Measurements from ENCODE around the gene BEST4.

DNA sequence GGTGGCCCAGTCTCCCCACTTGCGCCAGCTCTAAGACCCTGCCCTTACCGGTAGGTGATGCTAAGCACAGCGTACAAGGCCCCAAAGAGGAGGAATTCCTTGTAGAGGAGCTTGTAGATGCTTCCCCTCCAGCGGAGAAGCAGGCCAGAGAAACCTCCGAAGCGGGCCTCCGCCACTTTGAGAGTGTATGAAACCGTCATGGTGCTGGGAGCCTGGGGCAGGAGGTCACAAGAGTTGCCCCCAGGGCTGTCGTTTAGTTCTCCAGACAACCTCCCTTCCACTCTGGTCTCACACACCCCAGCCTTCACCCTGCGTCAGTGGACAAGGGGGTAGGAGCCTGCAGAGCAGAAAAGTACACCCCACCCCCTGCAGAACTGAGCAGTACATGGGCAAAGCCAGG, 464 bp downstream of the BEST4 start:
- TF ChIP-seq, protein P1, sequence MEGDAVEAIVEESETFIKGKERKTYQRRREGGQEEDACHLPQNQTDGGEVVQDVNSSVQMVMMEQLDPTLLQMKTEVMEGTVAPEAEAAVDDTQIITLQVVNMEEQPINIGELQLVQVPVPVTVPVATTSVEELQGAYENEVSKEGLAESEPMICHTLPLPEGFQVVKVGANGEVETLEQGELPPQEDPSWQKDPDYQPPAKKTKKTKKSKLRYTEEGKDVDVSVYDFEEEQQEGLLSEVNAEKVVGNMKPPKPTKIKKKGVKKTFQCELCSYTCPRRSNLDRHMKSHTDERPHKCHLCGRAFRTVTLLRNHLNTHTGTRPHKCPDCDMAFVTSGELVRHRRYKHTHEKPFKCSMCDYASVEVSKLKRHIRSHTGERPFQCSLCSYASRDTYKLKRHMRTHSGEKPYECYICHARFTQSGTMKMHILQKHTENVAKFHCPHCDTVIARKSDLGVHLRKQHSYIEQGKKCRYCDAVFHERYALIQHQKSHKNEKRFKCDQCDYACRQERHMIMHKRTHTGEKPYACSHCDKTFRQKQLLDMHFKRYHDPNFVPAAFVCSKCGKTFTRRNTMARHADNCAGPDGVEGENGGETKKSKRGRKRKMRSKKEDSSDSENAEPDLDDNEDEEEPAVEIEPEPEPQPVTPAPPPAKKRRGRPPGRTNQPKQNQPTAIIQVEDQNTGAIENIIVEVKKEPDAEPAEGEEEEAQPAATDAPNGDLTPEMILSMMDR (IDR thresholded peaks at IDR 0.05; ENCODE audit: control extremely low read depth in 1 of 3, insufficient read depth in 1 of 3, low read depth in 1 of 3, low read length in 3 of 3), result no peak
- TF ChIP-seq, protein P2, sequence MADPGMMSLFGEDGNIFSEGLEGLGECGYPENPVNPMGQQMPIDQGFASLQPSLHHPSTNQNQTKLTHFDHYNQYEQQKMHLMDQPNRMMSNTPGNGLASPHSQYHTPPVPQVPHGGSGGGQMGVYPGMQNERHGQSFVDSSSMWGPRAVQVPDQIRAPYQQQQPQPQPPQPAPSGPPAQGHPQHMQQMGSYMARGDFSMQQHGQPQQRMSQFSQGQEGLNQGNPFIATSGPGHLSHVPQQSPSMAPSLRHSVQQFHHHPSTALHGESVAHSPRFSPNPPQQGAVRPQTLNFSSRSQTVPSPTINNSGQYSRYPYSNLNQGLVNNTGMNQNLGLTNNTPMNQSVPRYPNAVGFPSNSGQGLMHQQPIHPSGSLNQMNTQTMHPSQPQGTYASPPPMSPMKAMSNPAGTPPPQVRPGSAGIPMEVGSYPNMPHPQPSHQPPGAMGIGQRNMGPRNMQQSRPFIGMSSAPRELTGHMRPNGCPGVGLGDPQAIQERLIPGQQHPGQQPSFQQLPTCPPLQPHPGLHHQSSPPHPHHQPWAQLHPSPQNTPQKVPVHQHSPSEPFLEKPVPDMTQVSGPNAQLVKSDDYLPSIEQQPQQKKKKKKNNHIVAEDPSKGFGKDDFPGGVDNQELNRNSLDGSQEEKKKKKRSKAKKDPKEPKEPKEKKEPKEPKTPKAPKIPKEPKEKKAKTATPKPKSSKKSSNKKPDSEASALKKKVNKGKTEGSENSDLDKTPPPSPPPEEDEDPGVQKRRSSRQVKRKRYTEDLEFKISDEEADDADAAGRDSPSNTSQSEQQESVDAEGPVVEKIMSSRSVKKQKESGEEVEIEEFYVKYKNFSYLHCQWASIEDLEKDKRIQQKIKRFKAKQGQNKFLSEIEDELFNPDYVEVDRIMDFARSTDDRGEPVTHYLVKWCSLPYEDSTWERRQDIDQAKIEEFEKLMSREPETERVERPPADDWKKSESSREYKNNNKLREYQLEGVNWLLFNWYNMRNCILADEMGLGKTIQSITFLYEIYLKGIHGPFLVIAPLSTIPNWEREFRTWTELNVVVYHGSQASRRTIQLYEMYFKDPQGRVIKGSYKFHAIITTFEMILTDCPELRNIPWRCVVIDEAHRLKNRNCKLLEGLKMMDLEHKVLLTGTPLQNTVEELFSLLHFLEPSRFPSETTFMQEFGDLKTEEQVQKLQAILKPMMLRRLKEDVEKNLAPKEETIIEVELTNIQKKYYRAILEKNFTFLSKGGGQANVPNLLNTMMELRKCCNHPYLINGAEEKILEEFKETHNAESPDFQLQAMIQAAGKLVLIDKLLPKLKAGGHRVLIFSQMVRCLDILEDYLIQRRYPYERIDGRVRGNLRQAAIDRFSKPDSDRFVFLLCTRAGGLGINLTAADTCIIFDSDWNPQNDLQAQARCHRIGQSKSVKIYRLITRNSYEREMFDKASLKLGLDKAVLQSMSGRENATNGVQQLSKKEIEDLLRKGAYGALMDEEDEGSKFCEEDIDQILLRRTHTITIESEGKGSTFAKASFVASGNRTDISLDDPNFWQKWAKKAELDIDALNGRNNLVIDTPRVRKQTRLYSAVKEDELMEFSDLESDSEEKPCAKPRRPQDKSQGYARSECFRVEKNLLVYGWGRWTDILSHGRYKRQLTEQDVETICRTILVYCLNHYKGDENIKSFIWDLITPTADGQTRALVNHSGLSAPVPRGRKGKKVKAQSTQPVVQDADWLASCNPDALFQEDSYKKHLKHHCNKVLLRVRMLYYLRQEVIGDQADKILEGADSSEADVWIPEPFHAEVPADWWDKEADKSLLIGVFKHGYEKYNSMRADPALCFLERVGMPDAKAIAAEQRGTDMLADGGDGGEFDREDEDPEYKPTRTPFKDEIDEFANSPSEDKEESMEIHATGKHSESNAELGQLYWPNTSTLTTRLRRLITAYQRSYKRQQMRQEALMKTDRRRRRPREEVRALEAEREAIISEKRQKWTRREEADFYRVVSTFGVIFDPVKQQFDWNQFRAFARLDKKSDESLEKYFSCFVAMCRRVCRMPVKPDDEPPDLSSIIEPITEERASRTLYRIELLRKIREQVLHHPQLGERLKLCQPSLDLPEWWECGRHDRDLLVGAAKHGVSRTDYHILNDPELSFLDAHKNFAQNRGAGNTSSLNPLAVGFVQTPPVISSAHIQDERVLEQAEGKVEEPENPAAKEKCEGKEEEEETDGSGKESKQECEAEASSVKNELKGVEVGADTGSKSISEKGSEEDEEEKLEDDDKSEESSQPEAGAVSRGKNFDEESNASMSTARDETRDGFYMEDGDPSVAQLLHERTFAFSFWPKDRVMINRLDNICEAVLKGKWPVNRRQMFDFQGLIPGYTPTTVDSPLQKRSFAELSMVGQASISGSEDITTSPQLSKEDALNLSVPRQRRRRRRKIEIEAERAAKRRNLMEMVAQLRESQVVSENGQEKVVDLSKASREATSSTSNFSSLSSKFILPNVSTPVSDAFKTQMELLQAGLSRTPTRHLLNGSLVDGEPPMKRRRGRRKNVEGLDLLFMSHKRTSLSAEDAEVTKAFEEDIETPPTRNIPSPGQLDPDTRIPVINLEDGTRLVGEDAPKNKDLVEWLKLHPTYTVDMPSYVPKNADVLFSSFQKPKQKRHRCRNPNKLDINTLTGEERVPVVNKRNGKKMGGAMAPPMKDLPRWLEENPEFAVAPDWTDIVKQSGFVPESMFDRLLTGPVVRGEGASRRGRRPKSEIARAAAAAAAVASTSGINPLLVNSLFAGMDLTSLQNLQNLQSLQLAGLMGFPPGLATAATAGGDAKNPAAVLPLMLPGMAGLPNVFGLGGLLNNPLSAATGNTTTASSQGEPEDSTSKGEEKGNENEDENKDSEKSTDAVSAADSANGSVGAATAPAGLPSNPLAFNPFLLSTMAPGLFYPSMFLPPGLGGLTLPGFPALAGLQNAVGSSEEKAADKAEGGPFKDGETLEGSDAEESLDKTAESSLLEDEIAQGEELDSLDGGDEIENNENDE (IDR thresholded peaks at IDR 0.05; ENCODE audit: insufficient replicate concordance, low read length), result no peak
- TF ChIP-seq JUND (IDR thresholded peaks at IDR 0.05; ENCODE audit: low read length), result no peak
- TF ChIP-seq TBP (IDR thresholded peaks at IDR 0.05; ENCODE audit: low read depth, low read length), result no peak
